ENCODE data around the gene RASSF1.
A peak's percentile ranks its signal among the peaks of the same experiment; 100 is the strongest.

The RASSF1 gene

GRCh38 chr3:50297896-50298725, 42.5 kb downstream of the RASSF1 start:
- peaks cover 7% of the 10 kb centered on the region; the same call in 1 of the 2 replicates for H3K79me2 ChIP-seq (ENCODE audit: insufficient read depth, low read length)
- H3K27me3 ChIP-seq (ENCODE audit: insufficient read depth, low read length, poor library complexity): no peaks in the 10 kb centered on the region
- H3K4me2 ChIP-seq (ENCODE audit: insufficient read depth, low read length): peak overlapping the region; percentile 100
- peaks cover 6% of the 10 kb centered on the region; the same call in 1 of the 2 replicates for H3K36me3 ChIP-seq (ENCODE audit: insufficient read depth, low read length)
- ATAC-seq (ENCODE audit: insufficient read depth, low read depth) (no peak), DNase-seq (no peak)
- H4K20me1 ChIP-seq (ENCODE audit: insufficient read depth, low read length): peaks cover 3% of the 10 kb centered on the region; the same call in 1 of the 2 replicates
- H3K4me1 ChIP-seq (ENCODE audit: insufficient read depth, low read length): peaks cover 33% of the 10 kb centered on the region
- H3K4me3 ChIP-seq (ENCODE audit: low read depth in 1 of 2, low read length in 2 of 2): peak overlapping the region; percentile 92 to 100
- no peaks in the 10 kb centered on the region for H3K9me3 ChIP-seq (ENCODE audit: insufficient read depth, low read length, severe bottlenecking)
- peak overlapping the region; percentile 96 for H3K27ac ChIP-seq (ENCODE audit: low read length)
- H2AFZ ChIP-seq (ENCODE audit: low read depth, low read length): 0 out of 2 replicates have a peak overlapping the region, but pooled peaks have one; percentile 100
- TF ChIP-seq CTCF (IDR thresholded peaks at IDR 0.05; ENCODE audit: borderline replicate concordance, extremely low read depth, low read length, poor library complexity, severe bottlenecking): no peak
- no peak for TF ChIP-seq EZH2 (IDR thresholded peaks at IDR 0.05; ENCODE audit: borderline replicate concordance, low read depth, low read length, severe bottlenecking)
- peak overlapping the region; percentile 92 for H3K9ac ChIP-seq (ENCODE audit: low read depth, low read length)

- H3K9ac ChIP-seq (ENCODE audit: low read depth, low read length): no peak overlapping the region
- no peaks in the 10 kb centered on the region for H3K27me3 ChIP-seq (ENCODE audit: insufficient read depth, low read length, poor library complexity)
- no peak overlapping the region for H2AFZ ChIP-seq (ENCODE audit: low read depth, low read length)
- TF ChIP-seq CTCF (IDR thresholded peaks at IDR 0.05; ENCODE audit: borderline replicate concordance, extremely low read depth, low read length, poor library complexity, severe bottlenecking) (no peak), EZH2 (IDR thresholded peaks at IDR 0.05; ENCODE audit: borderline replicate concordance, low read depth, low read length, severe bottlenecking) (no peak)
- DNase-seq (no peak), ATAC-seq (ENCODE audit: insufficient read depth, low read depth) (no peak)
- H3K4me3 ChIP-seq (ENCODE audit: low read depth in 1 of 2, low read length in 2 of 2): no peak overlapping the region
- H3K27ac ChIP-seq (ENCODE audit: low read length): no peak overlapping the region
- H3K9me3 ChIP-seq (ENCODE audit: insufficient read depth, low read length, severe bottlenecking): no peaks in the 10 kb centered on the region
- H3K4me2 ChIP-seq (ENCODE audit: insufficient read depth, low read length): peak overlapping the region; percentile 100; the same call in 1 of the 2 replicates
- H3K79me2 ChIP-seq (ENCODE audit: insufficient read depth, low read length): peaks cover 7% of the 10 kb centered on the region; the same call in 1 of the 2 replicates
- peaks cover 6% of the 10 kb centered on the region; the same call in 1 of the 2 replicates for H3K36me3 ChIP-seq (ENCODE audit: insufficient read depth, low read length)
- peaks cover 3% of the 10 kb centered on the region; the same call in 1 of the 2 replicates for H4K20me1 ChIP-seq (ENCODE audit: insufficient read depth, low read length)
- peaks cover 40% of the 10 kb centered on the region for H3K4me1 ChIP-seq (ENCODE audit: insufficient read depth, low read length)
Measured at GRCh38 chr3:50297384-50297775, 43.3 kb downstream of the RASSF1 start.

- no peak for ATAC-seq (ENCODE audit: insufficient read depth, low read depth)
- H2AFZ ChIP-seq (ENCODE audit: low read depth, low read length): no peak overlapping the region
- TF ChIP-seq CTCF (IDR thresholded peaks at IDR 0.05; ENCODE audit: borderline replicate concordance, extremely low read depth, low read length, poor library complexity, severe bottlenecking) (no peak), EZH2 (IDR thresholded peaks at IDR 0.05; ENCODE audit: borderline replicate concordance, low read depth, low read length, severe bottlenecking) (no peak)
- H3K79me2 ChIP-seq (ENCODE audit: insufficient read depth, low read length): peaks cover 11% of the 10 kb centered on the region
- no peaks in the 10 kb centered on the region for H3K27me3 ChIP-seq (ENCODE audit: insufficient read depth, low read length, poor library complexity)
- H3K9ac ChIP-seq (ENCODE audit: low read depth, low read length): no peak overlapping the region
- H3K9me3 ChIP-seq (ENCODE audit: insufficient read depth, low read length, severe bottlenecking): no peaks in the 10 kb centered on the region
- no peak for DNase-seq
- peaks cover 6% of the 10 kb centered on the region; the same call in 1 of the 2 replicates for H3K36me3 ChIP-seq (ENCODE audit: insufficient read depth, low read length)
- H3K27ac ChIP-seq (ENCODE audit: low read length): no peak overlapping the region
- no peak overlapping the region for H3K4me3 ChIP-seq (ENCODE audit: low read depth in 1 of 2, low read length in 2 of 2)
- no peak overlapping the region for H3K4me2 ChIP-seq (ENCODE audit: insufficient read depth, low read length)
- peaks cover 3% of the 10 kb centered on the region; the same call in 1 of the 2 replicates for H4K20me1 ChIP-seq (ENCODE audit: insufficient read depth, low read length)
- peaks cover 40% of the 10 kb centered on the region for H3K4me1 ChIP-seq (ENCODE audit: insufficient read depth, low read length)
Measured at GRCh38 chr3:50296721-50297383, 43.8 kb downstream of the RASSF1 start.

All from DND-41 (cell line).